DMS153 (cell line): ENCODE results near the gene PGRMC2.

ENCODE experiments used
- DNase-seq: peaks from one replicate; lab custom pipeline; 2025; lab: John Stamatoyannopoulos, UW

PGRMC2 gene

DNA sequence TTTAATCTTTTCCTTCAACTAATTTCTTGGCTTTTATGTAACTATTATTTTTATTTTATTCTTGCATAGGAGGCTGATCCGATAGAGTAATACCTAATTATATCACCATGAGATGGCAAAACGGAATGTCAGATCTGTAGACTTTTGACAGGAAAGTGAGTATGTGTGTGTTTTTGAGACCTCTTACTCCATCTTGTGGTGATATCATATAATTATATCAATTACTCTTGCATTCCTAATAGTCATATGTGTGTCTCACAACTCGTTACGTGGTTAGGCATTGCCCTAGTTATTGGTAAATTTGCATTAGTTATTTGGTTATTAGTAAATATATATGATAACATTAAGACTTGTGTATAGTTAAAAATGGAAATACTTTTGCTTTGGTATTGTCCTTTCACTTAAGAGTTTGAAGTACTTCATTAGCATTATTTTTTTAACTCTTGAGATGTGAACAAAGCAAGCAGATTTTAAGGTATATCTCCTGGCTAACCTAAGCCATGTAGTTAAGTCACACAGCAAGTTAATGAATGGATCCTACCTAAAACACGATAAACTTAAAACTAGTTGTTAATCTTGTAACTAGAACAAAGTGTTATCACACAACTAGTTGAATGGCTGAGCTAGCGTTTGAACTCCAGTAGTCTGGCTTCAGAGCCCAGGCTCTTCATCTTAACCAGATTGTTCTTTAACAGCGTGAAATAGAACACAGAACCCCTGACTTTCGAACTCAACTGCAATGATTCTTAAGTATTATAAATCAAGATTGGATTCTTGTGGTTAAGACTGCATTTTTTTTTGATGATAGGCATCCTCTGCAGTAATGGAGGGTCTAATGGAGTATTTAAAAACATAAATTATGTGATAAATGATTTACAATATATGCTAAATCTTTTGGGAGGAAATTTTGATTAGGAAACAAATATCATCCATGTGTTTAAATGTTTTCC is 67.1 kb downstream of the PGRMC2 start:
- DNase-seq, result no peak
